ENCODE results near the gene CD2AP. TPM values are rescaled to one million over a fixed set of nuclear protein-coding genes. Genes with fewer than 3 reads are reported as not detected.

Gene CD2AP
- total RNA-seq, 1 donor from 2014 or later = 68.8 TPM

DNA sequence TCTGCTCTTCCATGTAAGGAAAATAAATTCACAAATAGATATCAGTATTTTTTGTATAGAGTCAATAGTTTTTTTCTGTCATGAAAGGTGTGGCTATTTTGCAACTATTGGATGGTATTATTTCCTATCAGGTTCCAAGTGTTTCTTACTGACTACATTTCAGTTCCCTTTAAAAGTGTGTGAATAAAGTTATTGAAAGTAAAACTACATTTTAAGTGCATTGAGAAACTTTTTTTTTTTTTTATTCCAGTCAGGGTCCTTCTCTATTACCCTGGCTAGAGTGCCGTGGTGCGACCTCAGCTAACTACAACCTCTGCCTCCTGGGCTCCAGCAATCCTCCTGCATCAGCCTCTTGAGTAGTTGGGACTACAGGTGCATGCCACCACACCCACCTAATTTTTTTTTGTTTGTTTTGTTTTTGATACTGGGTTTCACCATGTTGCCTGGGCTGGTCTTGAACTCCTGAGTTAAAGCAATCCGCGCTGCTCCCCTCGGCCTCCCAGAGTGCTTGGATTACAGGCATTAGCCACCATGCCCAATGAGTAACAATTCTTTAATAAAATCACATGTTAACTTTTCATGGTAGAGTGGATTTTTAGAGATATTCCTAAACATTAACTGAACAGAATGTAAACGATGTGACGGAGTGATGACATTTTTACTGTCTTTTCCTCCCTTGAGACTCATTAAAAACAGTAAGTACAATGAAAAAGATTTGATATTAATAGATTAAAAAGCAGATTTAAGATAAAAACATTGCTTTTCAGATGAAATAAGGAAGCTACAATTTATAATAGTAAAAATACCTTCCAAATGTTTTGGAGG is 151.1 kb downstream of the CD2AP start:
- H3K9me3 ChIP-seq (ENCODE audit: insufficient read depth, low read depth, low read length) = no peaks in the 10 kb centered on the region
- peaks cover 3% of the 10 kb centered on the region for H3K4me1 Mint-ChIP-seq (ENCODE audit: low read depth, unreplicated experiment)
- no peaks in the 10 kb centered on the region for H3K36me3 ChIP-seq (ENCODE audit: insufficient read depth, low read length)
- H3K4me3 Mint-ChIP-seq (ENCODE audit: unreplicated experiment) = no peak overlapping the region
- DNase-seq (ENCODE audit: low read depth) (no peak), FAIRE-seq (no peak)
- H3K27ac Mint-ChIP-seq (ENCODE audit: unreplicated experiment) = no peak overlapping the region
- H3K4me1 ChIP-seq (ENCODE audit: insufficient read depth, low read length) = no peaks in the 10 kb centered on the region
- no peaks in the 10 kb centered on the region for H3K27me3 Mint-ChIP-seq (ENCODE audit: low read depth, unreplicated experiment)
- no peaks in the 10 kb centered on the region for H3K9me3 Mint-ChIP-seq (ENCODE audit: unreplicated experiment)
- no peaks in the 10 kb centered on the region for H3K27me3 ChIP-seq (ENCODE audit: insufficient read depth, low read length)
- no peak overlapping the region for H2AFZ ChIP-seq (ENCODE audit: low read depth, low read length)
- H3K4me3 ChIP-seq (ENCODE audit: insufficient read depth, low read depth, low read length) = no peak overlapping the region
- no peaks in the 10 kb centered on the region for H4K20me1 ChIP-seq (ENCODE audit: insufficient read depth, low read length)
- H3K4me2 ChIP-seq (ENCODE audit: low read length) = no peak overlapping the region
- H3K36me3 Mint-ChIP-seq (ENCODE audit: low read depth, unreplicated experiment) = no peaks in the 10 kb centered on the region
- no peak overlapping the region for H3K9ac ChIP-seq (ENCODE audit: low read length)
- H3K79me2 ChIP-seq (ENCODE audit: insufficient read depth, low read length) = no peaks in the 10 kb centered on the region
- TF ChIP-seq EZH2 (IDR thresholded peaks at IDR 0.05; ENCODE audit: insufficient read depth, low read length) = no peak
- TF ChIP-seq, protein P1, sequence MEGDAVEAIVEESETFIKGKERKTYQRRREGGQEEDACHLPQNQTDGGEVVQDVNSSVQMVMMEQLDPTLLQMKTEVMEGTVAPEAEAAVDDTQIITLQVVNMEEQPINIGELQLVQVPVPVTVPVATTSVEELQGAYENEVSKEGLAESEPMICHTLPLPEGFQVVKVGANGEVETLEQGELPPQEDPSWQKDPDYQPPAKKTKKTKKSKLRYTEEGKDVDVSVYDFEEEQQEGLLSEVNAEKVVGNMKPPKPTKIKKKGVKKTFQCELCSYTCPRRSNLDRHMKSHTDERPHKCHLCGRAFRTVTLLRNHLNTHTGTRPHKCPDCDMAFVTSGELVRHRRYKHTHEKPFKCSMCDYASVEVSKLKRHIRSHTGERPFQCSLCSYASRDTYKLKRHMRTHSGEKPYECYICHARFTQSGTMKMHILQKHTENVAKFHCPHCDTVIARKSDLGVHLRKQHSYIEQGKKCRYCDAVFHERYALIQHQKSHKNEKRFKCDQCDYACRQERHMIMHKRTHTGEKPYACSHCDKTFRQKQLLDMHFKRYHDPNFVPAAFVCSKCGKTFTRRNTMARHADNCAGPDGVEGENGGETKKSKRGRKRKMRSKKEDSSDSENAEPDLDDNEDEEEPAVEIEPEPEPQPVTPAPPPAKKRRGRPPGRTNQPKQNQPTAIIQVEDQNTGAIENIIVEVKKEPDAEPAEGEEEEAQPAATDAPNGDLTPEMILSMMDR (IDR thresholded peaks at IDR 0.05; ENCODE audit: insufficient read depth, low read depth, low read length) = no peak
- no peak overlapping the region for H3K27ac ChIP-seq (ENCODE audit: low read depth, low read length)

DNA sequence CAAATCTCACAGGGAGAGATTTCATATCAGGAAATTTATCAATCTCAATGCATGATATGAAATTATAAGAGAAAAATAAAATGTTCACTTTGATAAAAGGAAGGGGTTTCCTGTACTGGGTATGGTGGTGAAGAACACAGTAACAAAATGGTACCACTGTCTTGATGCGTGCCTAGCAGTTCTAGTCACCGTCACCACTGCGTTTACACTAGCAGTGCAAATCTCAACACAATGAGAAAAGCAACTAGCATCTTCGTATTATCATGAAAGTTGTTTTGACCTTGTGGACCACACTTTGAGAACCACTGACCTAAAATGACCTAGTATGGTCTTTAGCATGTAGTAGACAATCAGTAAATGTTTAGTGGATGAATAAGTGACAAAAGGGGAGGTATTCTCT is 152.4 kb downstream of the CD2AP start:
- Histone ChIP-seq H3K9me3 (ENCODE audit: insufficient read depth, low read depth, low read length) (no peaks in the 10 kb centered on the region), H2AFZ (ENCODE audit: low read depth, low read length) (no peak overlapping the region), H3K4me1 (ENCODE audit: insufficient read depth, low read length) (no peaks in the 10 kb centered on the region), H3K79me2 (ENCODE audit: insufficient read depth, low read length) (no peaks in the 10 kb centered on the region), H3K36me3 (ENCODE audit: insufficient read depth, low read length) (no peaks in the 10 kb centered on the region), H4K20me1 (ENCODE audit: insufficient read depth, low read length) (no peaks in the 10 kb centered on the region), H3K4me2 (ENCODE audit: low read length) (no peak overlapping the region), H3K27ac (ENCODE audit: low read depth, low read length) (no peak overlapping the region), H3K27me3 (ENCODE audit: insufficient read depth, low read length) (no peaks in the 10 kb centered on the region), H3K9ac (ENCODE audit: low read length) (no peak overlapping the region), H3K4me3 (ENCODE audit: insufficient read depth, low read depth, low read length) (no peak overlapping the region)
- FAIRE-seq (no peak), DNase-seq (ENCODE audit: low read depth) (no peak)
- no peaks in the 10 kb centered on the region for H3K36me3 Mint-ChIP-seq (ENCODE audit: low read depth, unreplicated experiment)
- TF ChIP-seq, protein P1 (IDR thresholded peaks at IDR 0.05; ENCODE audit: insufficient read depth, low read depth, low read length) = no peak
- no peak for TF ChIP-seq EZH2 (IDR thresholded peaks at IDR 0.05; ENCODE audit: insufficient read depth, low read length)
- H3K4me1 Mint-ChIP-seq (ENCODE audit: low read depth, unreplicated experiment) = peaks cover 10% of the 10 kb centered on the region
- H3K9me3 Mint-ChIP-seq (ENCODE audit: unreplicated experiment) = no peaks in the 10 kb centered on the region
- H3K4me3 Mint-ChIP-seq (ENCODE audit: unreplicated experiment) = no peak overlapping the region
- H3K27me3 Mint-ChIP-seq (ENCODE audit: low read depth, unreplicated experiment) = no peaks in the 10 kb centered on the region
- no peak overlapping the region for H3K27ac Mint-ChIP-seq (ENCODE audit: unreplicated experiment)

DNA sequence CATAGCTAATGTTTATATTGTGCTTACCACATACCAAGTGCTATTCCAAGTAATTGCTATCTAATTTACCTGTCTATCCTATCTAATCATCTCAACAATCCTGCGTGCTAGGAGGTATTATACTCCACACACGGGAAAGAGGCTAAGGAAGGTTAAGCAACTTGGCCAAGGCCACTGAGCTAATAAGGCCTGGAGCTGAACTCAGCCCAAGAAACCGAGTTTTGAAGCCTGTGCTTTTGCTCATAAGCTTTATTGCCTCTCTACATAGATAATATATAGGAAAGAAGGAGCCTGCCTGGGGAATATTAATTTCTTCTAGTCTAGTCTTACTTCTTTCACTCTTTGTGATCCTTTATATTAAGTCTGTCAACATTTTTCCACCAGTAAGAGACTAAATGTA is 153.0 kb downstream of the CD2AP start:
- no peak for FAIRE-seq
- TF ChIP-seq EZH2 (IDR thresholded peaks at IDR 0.05; ENCODE audit: insufficient read depth, low read length) = no peak
- TF ChIP-seq, protein P1 (IDR thresholded peaks at IDR 0.05; ENCODE audit: insufficient read depth, low read depth, low read length) = no peak
- Histone ChIP-seq H3K4me3 (ENCODE audit: insufficient read depth, low read depth, low read length) (no peak overlapping the region), H2AFZ (ENCODE audit: low read depth, low read length) (no peak overlapping the region), H3K27ac (ENCODE audit: low read depth, low read length) (no peak overlapping the region), H3K36me3 (ENCODE audit: insufficient read depth, low read length) (no peaks in the 10 kb centered on the region), H3K9ac (ENCODE audit: low read length) (no peak overlapping the region), H3K9me3 (ENCODE audit: insufficient read depth, low read depth, low read length) (no peaks in the 10 kb centered on the region), H3K4me1 (ENCODE audit: insufficient read depth, low read length) (no peaks in the 10 kb centered on the region), H3K4me2 (ENCODE audit: low read length) (no peak overlapping the region), H4K20me1 (ENCODE audit: insufficient read depth, low read length) (no peaks in the 10 kb centered on the region), H3K79me2 (ENCODE audit: insufficient read depth, low read length) (no peaks in the 10 kb centered on the region), H3K27me3 (ENCODE audit: insufficient read depth, low read length) (no peaks in the 10 kb centered on the region)
- Mint-ChIP-seq H3K9me3 (ENCODE audit: unreplicated experiment) (no peaks in the 10 kb centered on the region), H3K27me3 (ENCODE audit: low read depth, unreplicated experiment) (no peaks in the 10 kb centered on the region), H3K4me3 (ENCODE audit: unreplicated experiment) (no peak overlapping the region), H3K36me3 (ENCODE audit: low read depth, unreplicated experiment) (no peaks in the 10 kb centered on the region), H3K27ac (ENCODE audit: unreplicated experiment) (no peak overlapping the region), H3K4me1 (ENCODE audit: low read depth, unreplicated experiment) (peaks cover 10% of the 10 kb centered on the region)
- no peak for DNase-seq (ENCODE audit: low read depth)
